GM12892 (cell line): ENCODE data around the gene LRMDA.

Experiments
- DNase-seq: peaks from one replicate; pipeline ENCODE4 v3.0.0; 2011; ENCODE audit not compliant: insufficient read length
- FAIRE-seq: peaks from 2 replicates; lab custom pipeline; 2011; peaks lifted over from hg19 to GRCh38; lab: Jason Lieb, UNC
- POLR2A ChIP-seq: IDR thresholded peaks from 2 replicates; pipeline ENCODE4 v1.6.1; 2011; ENCODE audit warnings: low read depth, low read length, control low read depth
- POLR2AphosphoS5 ChIP-seq: IDR thresholded peaks from 2 replicates; pipeline ENCODE4 v1.6.1; 2011; ENCODE audit warnings: low read depth, low read length, control low read depth
- TAF1 ChIP-seq: IDR thresholded peaks from 2 replicates; pipeline ENCODE4 v1.6.1; 2011; ENCODE audit warnings: low read depth, mild to moderate bottlenecking, control low read depth, low read length, borderline replicate concordance

LRMDA gene

DNA sequence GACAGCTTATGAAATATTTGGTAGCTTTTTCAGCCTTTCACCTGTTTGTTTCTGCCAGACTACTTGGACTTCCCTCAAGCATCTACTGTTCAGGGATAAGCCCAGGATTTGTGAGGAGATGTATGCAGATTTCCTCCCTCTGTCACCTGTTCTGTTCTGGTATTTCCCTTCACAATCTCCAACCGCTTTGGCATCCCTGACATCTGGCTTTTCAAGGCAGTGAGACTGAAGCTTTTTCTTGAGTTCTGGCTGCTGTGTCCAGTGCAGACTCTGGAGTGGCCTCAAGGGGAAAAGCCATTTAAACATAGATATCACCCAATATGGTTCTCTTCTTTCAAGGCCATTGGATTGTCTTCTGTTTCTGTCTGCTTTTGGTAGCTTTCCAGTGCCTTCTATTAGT is 369.7 kb downstream of the LRMDA start:
- FAIRE-seq (no peak), DNase-seq (no peak)
- no peak for TF ChIP-seq TAF1
- TF ChIP-seq POLR2A = no peak
- no peak for TF ChIP-seq POLR2AphosphoS5

DNA sequence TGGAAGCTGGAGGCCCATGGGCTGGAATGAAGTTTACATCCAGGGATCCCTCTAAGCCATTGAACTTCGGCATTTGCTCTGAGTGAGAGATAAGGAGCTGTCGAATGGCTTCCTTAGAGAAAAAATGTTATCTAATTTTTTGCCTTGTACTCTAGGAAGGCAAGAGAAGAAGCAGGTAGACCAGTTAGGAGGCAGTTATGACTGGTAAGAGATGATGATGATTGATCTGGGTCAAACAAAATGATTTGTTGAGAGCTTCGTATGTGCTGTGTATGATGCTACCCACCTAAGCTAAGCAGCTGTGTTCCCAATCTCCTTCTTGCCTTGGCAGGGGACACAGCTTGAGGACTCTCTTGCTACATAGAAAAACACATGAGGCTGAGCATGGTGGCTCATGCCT is 370.2 kb downstream of the LRMDA start:
- FAIRE-seq = no peak
- TF ChIP-seq TAF1 (no peak), POLR2AphosphoS5 (no peak), POLR2A (no peak)
- DNase-seq = no peak

DNA sequence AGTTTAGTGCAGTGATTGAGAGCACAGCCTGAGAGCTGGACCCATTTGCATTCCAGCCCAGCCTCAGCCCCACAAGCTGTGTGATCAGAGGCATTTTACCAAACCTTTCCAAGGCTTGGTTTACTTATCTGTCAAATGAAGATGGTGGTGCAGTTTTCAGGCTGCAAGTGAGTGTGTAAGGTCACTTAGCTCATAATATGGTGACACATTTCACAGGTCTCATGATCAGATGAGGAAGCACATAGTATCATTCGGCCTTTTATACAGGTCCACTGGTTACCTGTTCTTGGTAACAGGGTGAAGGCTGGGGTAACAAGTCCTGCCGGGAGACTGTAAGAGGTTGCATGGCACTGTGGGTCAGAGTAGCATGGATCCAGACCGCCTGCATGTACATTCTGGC is 371.7 kb downstream of the LRMDA start:
- no peak for TF ChIP-seq POLR2A
- TF ChIP-seq POLR2AphosphoS5 = no peak
- no peak for TF ChIP-seq TAF1
- no peak for FAIRE-seq
- no peak for DNase-seq

DNA sequence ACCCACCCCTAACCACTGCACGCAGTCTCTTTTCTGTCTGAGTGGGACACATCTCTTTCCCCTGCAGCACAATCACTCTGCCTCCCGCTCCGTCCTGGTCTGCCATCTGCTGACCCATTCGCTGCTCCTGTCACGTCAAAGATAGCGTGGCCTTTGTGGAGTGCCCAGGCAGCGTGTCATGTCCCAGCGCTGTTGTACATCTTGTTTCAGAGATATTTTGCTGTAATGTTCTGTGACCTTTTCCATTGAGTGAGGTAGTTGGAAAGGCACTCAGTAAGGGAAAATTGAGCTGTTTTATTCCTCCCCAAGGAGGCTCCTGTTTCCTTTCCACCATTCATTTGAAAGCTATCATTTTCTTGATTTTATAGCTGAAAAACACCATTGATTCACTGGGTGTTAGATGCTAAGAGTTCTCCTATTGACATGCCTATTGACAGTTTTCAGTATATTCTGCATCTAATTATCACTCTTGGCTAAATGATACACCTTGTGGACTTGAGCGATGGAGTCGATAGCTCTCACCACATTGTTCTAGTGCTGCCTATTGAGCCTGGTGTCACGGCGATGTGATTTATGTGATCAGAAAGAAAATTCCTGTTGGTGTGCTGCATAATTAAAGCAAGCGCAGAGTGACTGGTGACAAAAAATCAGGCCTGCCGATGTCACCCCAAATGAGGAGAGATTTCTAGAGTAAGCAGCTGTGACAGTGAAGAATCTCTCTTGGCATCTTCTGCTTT is 372.6 kb downstream of the LRMDA start:
- no peak for DNase-seq
- FAIRE-seq = no peak
- TF ChIP-seq POLR2A (no peak), TAF1 (no peak), POLR2AphosphoS5 (no peak)

DNA sequence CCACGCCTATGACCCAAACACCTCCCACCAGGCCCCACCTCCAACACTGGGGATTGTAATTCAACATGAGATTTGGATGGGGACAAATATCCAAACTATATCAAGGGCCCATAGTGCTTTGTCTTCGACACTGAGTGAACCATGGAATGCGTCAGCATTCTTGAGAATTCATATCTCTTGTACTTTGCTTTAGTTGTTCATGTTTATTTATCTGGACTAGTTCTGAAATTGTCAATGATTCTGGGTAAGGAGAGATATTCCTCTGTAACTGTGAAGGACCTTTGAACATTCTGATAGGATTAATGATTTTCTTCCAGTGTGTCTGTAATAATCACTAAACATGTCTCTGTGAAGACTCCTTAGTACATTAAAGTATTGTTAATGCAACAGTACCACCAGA is 374.8 kb downstream of the LRMDA start:
- no peak for FAIRE-seq

DNA sequence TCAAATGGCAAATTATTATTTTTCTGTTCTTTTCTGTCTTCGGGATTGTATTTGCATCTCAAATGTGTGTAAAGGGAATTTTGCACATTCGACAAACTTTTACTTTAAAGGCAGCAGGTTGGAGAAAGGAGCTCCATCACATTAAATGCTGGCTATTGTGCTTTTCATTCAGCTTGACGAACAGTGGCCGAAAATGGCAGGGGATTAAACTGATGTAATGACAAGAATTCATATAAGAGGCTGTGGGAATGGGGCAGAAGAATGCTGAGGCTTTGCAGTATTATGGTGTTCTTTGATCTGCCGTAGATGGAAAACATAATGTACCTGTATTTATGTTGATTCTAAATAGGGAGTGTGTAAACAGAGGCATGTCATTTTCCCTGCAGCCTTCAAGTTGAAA is 376.0 kb downstream of the LRMDA start:
- DNase-seq (no peak), FAIRE-seq (no peak)
- no peak for TF ChIP-seq TAF1

More for the DNA sequence above, 374.8 kb downstream of the LRMDA start:
- TF ChIP-seq TAF1 = no peak
- DNase-seq = no peak

DNA sequence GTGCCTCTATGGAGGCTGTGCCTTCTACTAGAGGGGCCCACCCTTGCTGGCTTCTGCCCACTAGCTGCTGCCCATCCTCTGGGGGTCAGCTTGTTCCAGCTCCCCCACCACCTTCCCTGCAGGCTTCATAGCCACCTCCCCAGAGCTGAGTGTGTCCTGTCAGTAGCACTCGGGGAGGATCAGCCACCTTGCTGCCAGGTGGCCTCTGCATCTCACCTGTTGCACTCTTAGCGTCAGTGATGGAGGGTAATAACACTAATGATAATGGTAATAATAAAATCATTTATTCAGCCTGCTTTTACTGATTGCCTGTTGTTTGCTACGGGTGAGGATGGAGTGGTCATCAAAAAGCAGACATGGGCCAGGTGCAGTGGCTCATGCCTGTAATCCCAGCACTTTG is 377.6 kb downstream of the LRMDA start:
- no peak for TF ChIP-seq POLR2A
- TF ChIP-seq TAF1 = no peak
- TF ChIP-seq POLR2AphosphoS5 = no peak
- DNase-seq (no peak), FAIRE-seq (no peak)

DNA sequence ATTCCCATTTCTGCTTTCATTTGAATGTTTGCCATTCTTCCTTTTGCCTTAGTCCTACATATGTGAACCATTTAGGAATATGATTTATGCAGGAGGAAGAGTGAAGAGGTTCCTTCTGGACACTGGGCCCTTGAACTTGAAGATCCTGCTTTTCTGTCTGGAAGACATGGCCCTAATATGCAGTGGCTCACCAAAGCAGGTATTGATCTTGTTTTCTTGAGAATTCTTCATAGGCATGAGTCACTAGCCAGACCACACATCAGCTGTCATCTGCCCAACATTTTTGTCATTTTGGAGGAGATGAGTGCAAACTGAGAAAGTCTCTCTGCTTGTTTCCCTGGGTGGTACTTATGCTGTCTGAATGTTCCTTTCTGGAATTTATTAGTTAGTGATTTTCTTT is 382.6 kb downstream of the LRMDA start:
- TF ChIP-seq TAF1 (no peak), POLR2AphosphoS5 (no peak), POLR2A (no peak)
- DNase-seq = no peak
- FAIRE-seq = no peak

DNA sequence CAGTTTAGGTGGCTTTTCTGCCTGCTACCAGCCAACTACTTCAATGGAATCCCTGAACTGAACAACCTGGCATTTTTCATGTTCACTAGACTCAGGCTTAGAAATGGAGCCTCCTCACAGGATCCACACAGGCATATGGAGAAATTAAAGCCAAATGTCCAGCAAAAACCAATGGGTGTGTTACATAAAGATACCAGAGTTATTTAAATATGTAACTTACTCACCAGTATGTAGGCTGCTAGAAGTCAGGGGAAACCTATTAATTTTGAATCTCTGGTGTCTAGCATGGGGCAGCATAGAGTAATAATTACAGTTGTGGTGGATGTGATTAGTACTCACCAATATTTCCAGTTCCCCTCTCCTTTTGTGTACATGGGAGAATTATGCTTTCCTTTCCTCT is 383.6 kb downstream of the LRMDA start:
- FAIRE-seq = no peak
- TF ChIP-seq POLR2AphosphoS5 (no peak), POLR2A (no peak), TAF1 (no peak)
- DNase-seq = no peak

DNA sequence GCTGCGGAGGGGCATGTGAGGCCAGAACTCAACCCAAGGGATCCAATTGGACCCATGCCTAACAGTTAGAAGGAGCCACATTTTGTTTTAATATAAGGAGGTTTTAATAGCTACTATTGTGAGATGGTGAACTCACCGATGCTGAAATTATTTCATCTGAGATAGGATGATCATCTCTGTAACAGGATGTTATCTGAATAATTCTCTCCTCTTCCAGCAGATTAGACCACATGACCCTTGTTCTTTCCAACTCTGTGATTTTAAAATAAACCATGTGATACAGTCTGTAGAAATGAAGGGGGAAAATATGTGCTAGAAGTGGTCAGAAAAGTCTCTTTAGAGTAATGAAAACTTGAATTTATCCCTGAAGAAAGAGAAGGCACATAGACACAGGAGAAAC is 385.8 kb downstream of the LRMDA start:
- no peak for FAIRE-seq
- TF ChIP-seq POLR2AphosphoS5 = no peak
- DNase-seq = no peak

DNA sequence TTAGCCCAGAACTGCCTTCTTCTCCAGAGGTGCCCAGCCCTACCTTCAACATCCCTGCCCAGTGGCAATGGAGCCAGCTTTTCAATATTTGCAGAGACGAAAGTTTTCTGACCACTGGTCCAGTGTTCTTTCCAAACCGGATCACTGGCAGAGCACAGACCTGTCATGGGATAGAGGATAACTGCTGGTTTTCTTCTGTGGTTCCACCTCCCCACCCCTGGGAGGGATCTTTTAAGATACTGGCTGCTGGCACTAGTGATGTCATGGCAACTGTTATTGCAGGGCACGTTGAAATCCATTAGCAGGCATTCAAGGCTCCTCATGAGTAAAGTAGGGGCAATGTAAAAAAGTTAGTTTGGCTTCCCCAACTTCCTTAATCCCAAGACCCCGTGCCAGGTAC is 387.1 kb downstream of the LRMDA start:
- no peak for TF ChIP-seq TAF1
- no peak for TF ChIP-seq POLR2AphosphoS5
- no peak for TF ChIP-seq POLR2A
- FAIRE-seq (no peak), DNase-seq (no peak)

DNA sequence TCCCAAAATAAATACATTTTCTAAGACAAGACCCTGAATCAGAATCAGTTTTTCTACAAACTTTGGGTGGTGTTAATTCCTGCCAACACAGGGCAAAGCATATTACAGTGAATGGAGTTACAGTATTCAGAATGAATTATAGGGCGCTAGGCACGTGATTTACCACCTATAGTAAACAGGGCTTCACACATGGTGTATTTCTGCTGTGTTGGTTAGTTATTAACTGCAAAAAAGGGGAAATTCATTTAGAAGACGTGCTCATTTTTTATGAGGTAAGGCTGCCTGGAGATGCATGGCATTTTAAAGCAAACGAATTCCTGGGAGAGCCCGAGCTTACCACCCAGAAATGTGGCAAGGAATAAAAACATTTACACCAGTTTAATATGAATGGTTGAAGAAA is 393.8 kb downstream of the LRMDA start:
- no peak for FAIRE-seq
- TF ChIP-seq TAF1 (no peak), POLR2AphosphoS5 (no peak), POLR2A (no peak)
- DNase-seq = no peak

DNA sequence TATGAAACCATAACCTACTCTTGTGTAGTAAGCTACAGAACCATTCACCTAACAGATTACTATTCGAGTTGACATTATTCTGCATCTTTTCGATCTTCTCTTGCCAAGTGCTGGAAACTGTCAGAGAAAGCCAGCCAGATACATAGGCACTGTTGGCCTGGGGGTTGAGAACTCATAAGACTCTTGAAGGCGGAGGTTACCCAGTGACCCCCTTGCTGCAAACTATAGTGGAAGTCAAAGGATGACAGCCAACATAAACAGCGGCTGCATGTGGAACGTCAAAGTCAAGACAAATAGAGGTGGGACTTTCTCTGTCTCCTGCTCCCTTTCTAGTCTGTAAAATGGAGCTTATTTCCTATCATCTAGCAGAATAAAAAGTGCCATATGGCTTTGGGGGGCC is 394.2 kb downstream of the LRMDA start:
- DNase-seq = no peak
- FAIRE-seq = no peak
- TF ChIP-seq POLR2A = no peak
- no peak for TF ChIP-seq TAF1
- no peak for TF ChIP-seq POLR2AphosphoS5
